HG02610 (cell line): ENCODE results near the gene IRS2.

Source experiments
- ATAC-seq: cut with Tn5 transposase; IDR thresholded peaks from one replicate; pipeline ENCODE4 v1.9.1; 2021; ENCODE audit warnings: mild to moderate bottlenecking, moderate library complexity; ENCODE audit not compliant: unreplicated experiment

IRS2 gene

DNA sequence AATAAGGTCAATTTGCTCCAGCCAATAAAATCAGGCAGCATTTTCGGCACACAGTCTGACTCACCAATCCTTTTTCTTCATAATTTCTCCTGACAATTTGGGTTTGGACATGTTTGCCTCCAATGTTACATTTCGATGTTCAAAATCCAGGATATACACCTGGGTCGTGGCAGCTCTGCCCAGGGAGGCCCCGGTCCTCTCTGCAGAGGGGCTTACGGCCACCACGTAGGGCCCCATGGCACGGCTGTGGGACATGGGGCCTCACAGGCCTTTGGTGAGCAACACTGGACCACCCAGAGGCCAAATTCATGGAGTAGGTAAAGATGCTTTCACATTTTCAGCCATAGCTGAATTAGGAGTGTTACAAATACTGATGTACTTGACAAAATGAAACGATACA is 25.4 kb downstream of the IRS2 start:
- no peak for ATAC-seq

- no peak for ATAC-seq
Observed at GRCh38 chr13:109760402-109760801, 26.0 kb downstream of the IRS2 start.

DNA sequence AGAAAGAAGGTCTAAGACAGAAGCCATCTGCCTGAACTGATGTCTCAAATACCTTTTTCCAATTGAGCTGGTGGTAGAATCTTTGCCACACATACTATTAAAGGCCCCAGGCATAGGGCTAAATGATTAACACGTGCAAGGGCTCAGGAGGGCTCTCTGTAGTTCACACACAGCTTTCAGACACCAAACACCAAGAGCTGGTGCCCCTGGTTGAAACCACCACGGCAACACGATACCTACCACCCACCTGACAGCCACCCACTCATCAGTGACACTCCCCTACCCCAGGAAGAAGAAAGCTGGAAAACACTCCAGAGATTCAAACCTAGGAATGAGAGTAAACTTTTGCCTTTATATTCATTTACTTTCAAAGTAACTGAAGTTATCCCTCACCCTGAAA is 26.8 kb downstream of the IRS2 start:
- ATAC-seq: no peak

GRCh38 chr13:109758937-109759480 is 27.4 kb downstream of the IRS2 start:
- no peak for ATAC-seq

- ATAC-seq: no peak
Observed at GRCh38 chr13:109756778-109757177, 29.6 kb downstream of the IRS2 start.

DNA sequence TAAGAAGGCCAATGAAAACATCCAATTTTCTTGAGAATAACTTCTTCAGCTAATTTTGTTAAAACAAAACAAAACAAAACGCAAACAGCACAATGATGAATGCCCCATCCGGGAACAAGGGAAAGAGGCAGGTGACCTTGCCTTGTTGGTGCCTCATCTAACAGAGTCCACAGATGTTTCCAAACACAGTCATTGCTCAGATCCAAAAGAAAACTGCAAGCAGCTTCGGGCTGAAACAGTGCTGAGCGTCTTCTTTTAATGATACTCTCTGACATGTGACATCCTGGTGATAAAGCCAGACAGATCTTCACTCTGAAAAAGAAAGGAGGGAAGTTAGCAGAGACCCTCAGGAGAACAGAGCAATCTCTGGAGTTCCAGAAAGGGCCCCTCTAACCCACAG is 30.4 kb downstream of the IRS2 start:
- no peak for ATAC-seq

DNA sequence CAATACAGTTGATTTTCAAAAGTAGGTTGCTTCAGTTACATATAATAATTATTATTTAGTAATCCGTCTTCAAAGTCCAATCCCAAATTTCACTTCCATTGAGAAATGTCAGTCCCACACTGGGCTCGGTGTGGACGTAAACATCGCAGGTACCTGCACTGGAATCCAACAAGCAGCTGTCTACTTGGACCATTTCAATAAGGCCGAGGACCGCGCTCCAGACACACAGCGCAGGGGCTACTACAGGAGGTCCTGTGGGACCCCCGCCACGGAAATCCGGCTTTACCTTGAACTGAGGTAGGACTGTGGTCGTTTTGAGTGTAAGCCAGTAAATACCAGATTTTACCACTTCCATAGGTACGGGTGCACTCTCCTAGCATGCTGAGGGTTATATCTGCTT is 30.8 kb downstream of the IRS2 start:
- ATAC-seq: no peak

- no peak for ATAC-seq
Observed at GRCh38 chr13:109751477-109751876, 34.9 kb downstream of the IRS2 start.

DNA sequence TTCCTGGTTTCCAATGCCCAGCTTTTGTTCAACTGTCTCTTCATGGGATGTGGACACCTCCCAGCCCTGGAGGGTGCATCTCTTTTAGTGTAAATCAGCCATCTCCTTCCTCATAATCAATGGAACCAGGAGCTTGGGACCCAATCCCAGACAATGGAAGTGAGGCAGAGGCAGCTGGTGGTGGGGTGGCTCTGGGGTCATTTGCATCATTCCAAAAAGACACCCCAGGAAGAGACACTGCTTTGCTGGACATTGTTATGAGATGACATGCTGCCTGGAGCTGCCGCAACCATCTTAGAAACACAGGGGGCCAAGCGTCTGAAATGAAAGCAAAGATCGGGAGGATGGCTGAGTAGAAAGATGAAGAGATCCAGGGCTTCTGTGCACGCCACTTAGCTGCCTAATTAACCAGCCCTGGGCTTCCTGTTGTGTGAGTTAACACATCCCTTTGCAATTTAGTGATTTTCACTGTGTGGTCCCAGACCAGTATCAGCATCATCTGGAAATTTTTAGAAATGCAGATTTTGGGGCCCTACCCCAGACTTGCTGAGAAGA is 36.1 kb downstream of the IRS2 start:
- ATAC-seq: no peak

- ATAC-seq: no peak
Observed at GRCh38 chr13:109749365-109749764, 37.0 kb downstream of the IRS2 start.

DNA sequence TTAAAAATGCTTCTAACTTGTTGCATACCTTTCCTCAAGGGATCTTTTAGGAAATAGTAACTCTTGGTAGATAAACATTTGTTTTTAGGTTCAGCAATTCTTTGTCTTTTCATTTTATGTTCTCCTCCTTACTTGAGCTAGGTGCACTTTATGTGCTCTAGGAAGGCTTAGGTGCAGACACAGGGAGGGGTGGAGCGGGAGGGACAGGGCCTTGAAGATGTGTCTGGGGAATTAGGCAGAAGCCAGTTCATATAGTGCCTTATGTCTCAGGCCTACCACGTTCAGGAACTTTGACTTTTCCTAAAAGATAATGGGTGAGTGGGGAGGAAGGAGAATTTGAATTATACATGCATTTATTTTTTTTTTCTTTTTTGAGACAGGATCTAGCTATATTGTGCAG is 37.7 kb downstream of the IRS2 start:
- ATAC-seq: no peak

GRCh38 chr13:109747524-109747923 is 38.9 kb downstream of the IRS2 start:
- no peak for ATAC-seq

DNA sequence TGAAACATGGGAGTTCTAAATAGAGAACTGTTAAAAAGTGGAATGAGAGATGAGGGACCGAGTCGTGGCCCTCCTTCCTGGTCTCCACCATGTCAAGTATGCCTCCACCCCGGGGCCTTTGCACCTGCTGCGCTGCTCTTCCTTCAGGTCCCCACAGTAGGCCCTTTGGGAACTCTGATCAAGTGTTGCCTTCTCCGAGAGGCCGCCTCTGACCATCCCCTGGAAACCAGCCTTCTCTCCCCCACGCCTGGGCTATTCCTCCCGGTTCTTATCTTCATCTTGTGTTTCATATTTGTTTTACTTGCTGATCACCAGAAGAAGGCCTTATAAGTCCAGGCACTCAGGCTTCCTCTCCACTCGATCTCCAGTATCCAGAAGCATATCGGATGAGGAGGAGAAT is 40.0 kb downstream of the IRS2 start:
- ATAC-seq: no peak

DNA sequence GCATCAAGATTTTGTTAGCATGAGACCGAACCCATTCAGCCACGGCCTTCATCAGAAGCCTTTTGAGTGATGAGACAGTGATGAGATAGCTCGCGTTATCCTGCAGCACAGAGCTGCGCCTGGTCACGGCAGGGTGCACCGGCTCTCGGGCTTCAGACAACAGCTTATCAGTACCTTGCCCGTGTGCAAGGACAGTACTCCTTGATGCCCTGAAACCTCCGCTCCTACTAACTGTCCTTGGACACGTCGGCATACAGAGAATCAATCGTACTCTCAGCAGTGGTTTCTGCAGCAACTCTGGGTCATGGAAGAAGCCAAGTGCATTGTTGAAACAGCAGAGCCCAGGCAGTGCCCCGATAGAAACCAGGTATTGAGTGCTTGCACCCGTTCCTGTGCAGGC is 40.7 kb downstream of the IRS2 start:
- ATAC-seq: no peak

DNA sequence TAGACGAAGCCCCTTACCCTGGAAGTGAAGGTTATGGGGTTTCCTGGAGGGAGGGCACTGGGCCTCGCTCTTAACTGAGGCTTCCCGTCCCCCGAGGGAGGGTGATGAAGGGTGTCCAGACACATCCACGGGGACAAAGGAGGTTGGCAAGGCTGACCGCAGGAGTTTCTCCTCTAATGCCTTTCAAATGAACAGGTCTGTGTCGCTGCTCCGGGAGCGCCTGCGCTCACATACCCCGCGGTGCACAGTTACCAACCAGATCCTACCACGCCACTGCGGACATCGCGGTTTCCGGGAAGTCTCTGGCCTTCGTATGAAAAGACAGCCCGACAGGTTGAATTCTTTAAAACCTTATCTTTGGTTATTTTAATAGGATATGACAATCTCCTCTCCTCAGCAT is 41.3 kb downstream of the IRS2 start:
- ATAC-seq: no peak

- ATAC-seq: no peak
Observed at GRCh38 chr13:109744512-109745051, 41.8 kb downstream of the IRS2 start.

DNA sequence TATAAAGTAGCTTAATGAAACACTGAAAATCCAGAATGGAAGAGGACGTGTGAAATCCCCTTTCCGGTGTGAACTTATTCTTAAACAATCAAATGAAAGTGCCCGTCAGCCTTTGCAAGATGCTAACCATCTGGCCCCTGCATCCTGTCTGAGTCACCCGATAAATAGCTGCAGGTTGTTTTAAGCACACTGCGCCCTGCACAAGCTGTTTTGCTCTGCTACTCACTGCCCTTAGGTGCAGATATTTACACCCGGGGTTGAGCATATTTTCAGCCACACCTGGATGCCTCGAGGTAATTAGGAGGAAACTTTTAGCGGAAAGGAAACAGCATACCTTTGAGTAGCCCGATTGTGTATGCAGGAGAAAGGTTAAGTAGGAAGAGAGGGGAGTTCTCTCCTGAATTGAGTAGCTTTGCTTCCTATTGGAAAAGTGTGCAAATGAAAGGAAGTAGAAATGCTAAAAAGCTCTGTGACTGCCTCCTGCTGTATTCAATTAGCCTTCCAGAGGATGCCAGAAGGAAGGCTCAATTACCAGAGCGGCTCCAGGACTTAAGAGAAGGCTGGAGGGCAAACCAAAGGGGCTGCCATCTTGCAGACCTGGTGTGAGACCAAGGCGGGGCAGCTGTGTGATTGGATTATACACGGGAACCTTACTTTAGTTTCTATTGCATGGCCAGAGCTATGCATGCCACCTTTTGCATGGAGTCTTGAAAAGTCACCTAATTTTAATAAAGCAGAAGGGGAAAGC is 42.5 kb downstream of the IRS2 start:
- no peak for ATAC-seq

GRCh38 chr13:109741966-109742365 is 44.4 kb downstream of the IRS2 start:
- ATAC-seq: no peak

DNA sequence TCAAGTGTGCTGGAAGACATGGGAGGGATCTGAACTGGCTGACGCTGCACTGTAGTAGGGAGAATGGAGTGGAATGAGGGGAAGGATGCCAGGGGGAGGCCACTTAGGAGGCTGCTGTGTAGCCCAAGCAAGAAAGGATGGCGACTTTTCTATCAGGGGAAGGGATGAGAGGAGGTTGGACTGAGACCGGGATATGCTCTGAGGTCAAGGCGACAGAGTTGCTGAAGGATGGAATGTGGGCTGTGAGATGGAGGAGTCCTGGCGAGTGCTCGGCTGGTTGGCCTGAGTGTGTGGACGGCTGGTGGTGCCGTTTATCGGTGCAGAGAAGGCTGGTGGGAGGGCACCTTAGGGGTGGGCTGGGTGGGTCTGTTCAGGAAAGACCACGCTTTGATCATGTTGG is 45.7 kb downstream of the IRS2 start:
- ATAC-seq: no peak

GRCh38 chr13:109740121-109740520 is 46.3 kb downstream of the IRS2 start:
- no peak for ATAC-seq

DNA sequence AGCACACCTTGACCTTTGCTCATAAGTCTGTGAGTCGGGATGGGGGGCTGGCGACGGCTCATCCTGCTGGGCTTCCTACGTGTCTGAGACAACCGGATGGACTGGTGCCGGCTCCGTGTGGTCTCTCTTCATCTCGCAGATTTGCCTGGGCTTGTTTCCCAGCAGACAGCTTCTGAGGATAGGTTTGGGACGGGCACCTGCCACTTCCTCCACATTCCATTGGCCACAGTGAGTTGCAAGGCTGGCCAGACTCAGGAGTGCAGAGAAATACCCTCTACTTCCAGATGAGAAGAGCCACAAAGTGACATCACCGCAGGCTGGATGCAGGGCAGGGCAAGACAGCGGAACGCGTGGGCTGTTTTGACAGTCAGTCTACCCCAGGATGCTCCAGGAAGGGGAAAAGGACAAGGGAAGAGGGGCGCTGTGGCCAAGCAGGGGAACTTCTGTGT is 48.1 kb downstream of the IRS2 start:
- no peak for ATAC-seq

DNA sequence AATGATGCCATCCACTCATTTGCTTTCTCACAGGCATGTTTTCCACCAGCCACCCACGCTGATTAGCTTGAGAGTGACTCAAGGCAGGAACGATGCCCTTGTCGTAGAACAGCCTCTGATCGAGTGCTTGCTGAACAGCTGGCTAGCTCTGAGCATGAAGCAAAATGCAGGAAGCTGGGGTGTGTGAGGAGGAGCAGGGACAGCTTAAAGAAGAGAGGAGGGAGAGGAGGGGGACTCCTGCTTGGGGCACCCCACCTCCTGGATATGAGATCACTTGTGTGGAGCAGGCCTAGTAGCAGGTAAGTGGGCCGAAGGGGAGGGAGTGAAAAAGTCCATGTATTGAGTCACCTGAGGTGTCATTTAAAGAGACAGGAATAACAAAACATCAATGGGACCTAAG is 48.8 kb downstream of the IRS2 start:
- no peak for ATAC-seq
